GM23248 (cell line): ENCODE results near the gene CRHR2. TPM values are rescaled to one million over a fixed set of nuclear protein-coding genes. Genes with fewer than 3 reads are reported as not detected.

Experiments
- DNase-seq: peaks from one replicate; pipeline ENCODE4 v3.0.0-alpha.2; 2015
- H2AFZ ChIP-seq: fragments of 200-600 bp; sonication (generic); 2 replicates; pipeline ENCODE4 v1.6.1; 2016; ENCODE audit warnings: antibody characterized with exemption
- H3F3A ChIP-seq: fragments of 200-600 bp; sonication (generic); 2 replicates; pipeline ENCODE4 v1.6.1; 2016; ENCODE audit warnings: mild to moderate bottlenecking, antibody characterized with exemption, mixed run types; ENCODE audit not compliant: insufficient read depth
- H3K27ac ChIP-seq: fragments of 200-600 bp; sonication (generic); 2 replicates; pipeline ENCODE4 v1.5.1; 2016; ENCODE audit warnings: mild to moderate bottlenecking
- H3K27me3 ChIP-seq: fragments of 200-600 bp; sonication (generic); replicated peaks from 2 replicates; pipeline ENCODE4 v1.6.1; 2016; ENCODE audit warnings: mild to moderate bottlenecking; ENCODE audit not compliant: insufficient read depth
- H3K36me3 ChIP-seq: fragments of 200-600 bp; sonication (generic); 2 replicates; pipeline ENCODE4 v1.6.1; 2016; ENCODE audit warnings: low read depth, mild to moderate bottlenecking
- H3K4me1 ChIP-seq: fragments of 200-600 bp; sonication (generic); 2 replicates; pipeline ENCODE4 v1.6.1; 2016; ENCODE audit warnings: mild to moderate bottlenecking; ENCODE audit not compliant: insufficient read depth
- H3K4me2 ChIP-seq: fragments of 200-600 bp; sonication (generic); one replicate; pipeline ENCODE4 v1.6.1; 2016; ENCODE audit warnings: mild to moderate bottlenecking; ENCODE audit not compliant: unreplicated experiment
- H3K4me3 ChIP-seq: fragments of 200-600 bp; sonication (generic); 2 replicates; pipeline ENCODE4 v1.5.1; 2016; ENCODE audit warnings: mild to moderate bottlenecking
- H3K79me2 ChIP-seq: fragments of 200-600 bp; sonication (generic); 2 replicates; pipeline ENCODE4 v1.6.1; 2016; ENCODE audit warnings: mild to moderate bottlenecking; ENCODE audit not compliant: insufficient read depth
- H3K9ac ChIP-seq: fragments of 200-600 bp; sonication (generic); 2 replicates; pipeline ENCODE4 v1.6.1; 2016; ENCODE audit warnings: mild to moderate bottlenecking
- H3K9me2 ChIP-seq: fragments of 200-600 bp; sonication (generic); 2 replicates; pipeline ENCODE4 v1.6.1; 2016; ENCODE audit warnings: mixed run types, mild to moderate bottlenecking, moderate library complexity; ENCODE audit not compliant: insufficient read depth
- H3K9me3 ChIP-seq: fragments of 200-600 bp; sonication (generic); one replicate; pipeline ENCODE4 v1.6.1; 2017; ENCODE audit warnings: low read depth
- H4K20me1 ChIP-seq: fragments of 200-600 bp; sonication (generic); 2 replicates; pipeline ENCODE4 v1.6.0; 2016; ENCODE audit not compliant: insufficient read depth
- EZH2 ChIP-seq: fragments of 200-600 bp; sonication (generic); IDR thresholded peaks from 2 replicates; pipeline ENCODE4 v1.6.1; 2018; ENCODE audit warnings: antibody characterized with exemption, mild to moderate bottlenecking; ENCODE audit not compliant: insufficient read depth, poor library complexity, severe bottlenecking
- EZH2phosphoT487 ChIP-seq: fragments of 200-600 bp; sonication (generic); IDR thresholded peaks from 2 replicates; pipeline ENCODE4 v1.6.1; 2018; ENCODE audit warnings: antibody characterized with exemption, moderate library complexity, mild to moderate bottlenecking, low read depth; ENCODE audit not compliant: insufficient read depth
- WGBS, 2 experiments: methylation state at CpG; one replicate each; pipeline ENCODE4 v1.1.6; 2015 to 2017; ENCODE audit warnings: low lambda C conversion rate in 2 of 2, low coverage in 1 of 2; ENCODE audit errors: missing lambda C conversion rate in 2 of 2; 5-methylcytosine and 5-hydroxymethylcytosine counted together
- in situ Hi-C: fragments of 300-500 bp; cut with MboI; formaldehyde crosslinking; loops from 2 replicates; pipeline ENCODE4 v1.15.0; 2020
- polyA plus RNA-seq: library from polyadenylated mRNA; unstranded; fragments of >200 nt; fragmentation: Nextera tagmentation; extraction: Ambion mirVana; gene quantifications from 2 replicates; pipeline ENCODE4 v1.2.1, GENCODE V29; 2016
- total RNA-seq: library from RNA; depleted of rRNA; stranded (reverse); fragments of >200 nt; shearing (Covaris generic); gene quantifications from 2 replicates; pipeline ENCODE4 v1.2.3, GENCODE V29; 2014

The CRHR2 gene
- total and polyA plus RNA-seq, 2 experiments from 2014 or later = 0.05 TPM; not detected in 1

DNA sequence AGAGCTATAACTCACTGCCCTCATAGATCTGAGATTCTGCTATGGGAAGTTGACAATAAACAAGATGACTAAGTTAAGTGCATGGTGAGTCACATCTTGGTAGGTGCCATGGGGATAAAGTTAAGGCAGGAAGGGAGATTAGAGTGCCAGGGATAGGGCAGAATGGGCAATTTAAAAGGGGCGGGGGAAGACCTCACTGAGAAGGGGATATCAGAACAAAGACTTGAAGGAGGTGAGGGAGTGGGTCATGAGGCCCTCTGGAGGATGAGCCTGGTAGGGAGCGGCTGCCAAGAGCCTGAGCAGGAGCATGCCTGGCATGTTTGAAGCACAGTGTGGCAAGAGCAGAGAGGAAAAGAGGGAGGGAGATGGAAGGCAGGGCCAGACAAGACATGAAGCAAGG is 34.9 kb upstream of the CRHR2 start:
- no peaks in the 10 kb centered on the region for H4K20me1 ChIP-seq
- H3K9ac ChIP-seq = no peak overlapping the region
- H3K27ac ChIP-seq = no peak overlapping the region
- H3K4me3 ChIP-seq = no peak overlapping the region
- H3K36me3 ChIP-seq = no peaks in the 10 kb centered on the region
- in situ Hi-C loops = no loop called here
- WGBS, 2 experiments = 70 to 83% methylated on average over 2 of the region's 2 CpGs
- no peak overlapping the region for H3K4me2 ChIP-seq
- H3K9me3 ChIP-seq = no peaks in the 10 kb centered on the region
- H3F3A ChIP-seq = no peaks in the 10 kb centered on the region
- no peaks in the 10 kb centered on the region for H3K79me2 ChIP-seq
- DNase-seq = peak; percentile 36
- H3K4me1 ChIP-seq = no peaks in the 10 kb centered on the region
- no peak overlapping the region for H2AFZ ChIP-seq
- H3K9me2 ChIP-seq = no peaks in the 10 kb centered on the region
- no peak for TF ChIP-seq EZH2
- no peak for TF ChIP-seq EZH2phosphoT487
- peaks cover 13% of the 10 kb centered on the region; the same call in 1 of the 2 replicates for H3K27me3 ChIP-seq

DNA sequence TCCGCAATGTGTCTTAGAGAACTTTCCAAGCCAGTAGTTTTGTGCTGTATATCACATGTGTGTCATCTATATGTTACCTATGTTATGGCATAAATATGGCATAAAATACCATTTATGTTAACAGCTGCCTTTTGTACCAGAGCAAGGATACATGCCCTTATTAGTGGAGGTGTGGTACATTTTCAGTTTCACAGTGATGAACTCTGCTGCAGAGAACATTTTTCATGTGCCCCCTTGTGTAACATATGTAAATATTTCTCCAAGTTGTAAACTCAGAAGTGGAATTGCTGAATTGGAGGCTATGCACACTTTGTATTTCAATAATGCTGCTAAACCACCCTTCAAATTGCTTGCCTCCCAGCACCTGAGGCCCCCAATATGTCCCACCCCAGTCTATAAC is 31.9 kb upstream of the CRHR2 start:
- H3K4me1 ChIP-seq = no peaks in the 10 kb centered on the region
- no peaks in the 10 kb centered on the region for H3K9me3 ChIP-seq
- 76 to 79% methylated on average over 1 of the region's 1 CpG for WGBS, 2 experiments
- H3K79me2 ChIP-seq = no peaks in the 10 kb centered on the region
- in situ Hi-C loops = no loop called here
- no peak overlapping the region for H3K4me3 ChIP-seq
- no peak overlapping the region for H3K4me2 ChIP-seq
- no peaks in the 10 kb centered on the region for H3K9me2 ChIP-seq
- H3F3A ChIP-seq = no peaks in the 10 kb centered on the region
- no peaks in the 10 kb centered on the region for H3K36me3 ChIP-seq
- H3K9ac ChIP-seq = no peak overlapping the region
- TF ChIP-seq EZH2 (no peak), EZH2phosphoT487 (no peak)
- no peaks in the 10 kb centered on the region for H4K20me1 ChIP-seq
- H3K27me3 ChIP-seq = peaks cover 8% of the 10 kb centered on the region; the same call in 1 of the 2 replicates
- DNase-seq = no peak
- H3K27ac ChIP-seq = no peak overlapping the region
- no peak overlapping the region for H2AFZ ChIP-seq

DNA sequence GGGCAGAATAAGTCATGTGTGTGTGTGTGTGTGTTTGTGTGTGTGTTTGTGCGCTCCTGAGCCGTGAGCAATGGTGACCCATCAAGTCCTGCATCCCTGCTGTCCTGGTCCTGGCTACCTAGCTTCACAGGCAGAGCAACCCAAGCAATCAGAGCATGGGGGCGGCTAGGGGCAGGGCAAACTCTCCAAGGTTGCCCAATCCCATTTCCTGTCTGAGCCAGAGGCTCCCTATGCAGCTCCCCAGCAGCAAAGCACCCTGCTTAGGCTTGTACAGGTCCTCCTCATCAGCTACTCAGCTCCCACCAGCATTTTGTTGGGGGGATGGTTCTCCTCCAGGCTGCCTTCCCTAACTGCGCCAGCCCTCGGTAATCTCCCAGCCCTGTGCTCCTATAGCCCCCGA is 31.1 kb upstream of the CRHR2 start:
- 0 out of 2 replicates have a peak, but pooled peaks cover 6% of the 10 kb centered on the region for H3K4me1 ChIP-seq
- H3K79me2 ChIP-seq = no peaks in the 10 kb centered on the region
- H3K36me3 ChIP-seq = no peaks in the 10 kb centered on the region
- H3K9me3 ChIP-seq = no peaks in the 10 kb centered on the region
- H3K9me2 ChIP-seq = no peaks in the 10 kb centered on the region
- H3K4me2 ChIP-seq = no peak overlapping the region
- H3K9ac ChIP-seq = no peak overlapping the region
- H4K20me1 ChIP-seq = no peaks in the 10 kb centered on the region
- no peaks in the 10 kb centered on the region for H3F3A ChIP-seq
- TF ChIP-seq EZH2phosphoT487 (no peak), EZH2 (no peak)
- no peak overlapping the region for H3K27ac ChIP-seq
- no peak overlapping the region for H2AFZ ChIP-seq
- H3K4me3 ChIP-seq = no peak overlapping the region
- 61 to 66% methylated on average over 6 of the region's 6 CpGs for WGBS, 2 experiments
- DNase-seq = peak; percentile 43
- in situ Hi-C loops = no loop called here
- H3K27me3 ChIP-seq = peaks cover 8% of the 10 kb centered on the region; the same call in 1 of the 2 replicates

DNA sequence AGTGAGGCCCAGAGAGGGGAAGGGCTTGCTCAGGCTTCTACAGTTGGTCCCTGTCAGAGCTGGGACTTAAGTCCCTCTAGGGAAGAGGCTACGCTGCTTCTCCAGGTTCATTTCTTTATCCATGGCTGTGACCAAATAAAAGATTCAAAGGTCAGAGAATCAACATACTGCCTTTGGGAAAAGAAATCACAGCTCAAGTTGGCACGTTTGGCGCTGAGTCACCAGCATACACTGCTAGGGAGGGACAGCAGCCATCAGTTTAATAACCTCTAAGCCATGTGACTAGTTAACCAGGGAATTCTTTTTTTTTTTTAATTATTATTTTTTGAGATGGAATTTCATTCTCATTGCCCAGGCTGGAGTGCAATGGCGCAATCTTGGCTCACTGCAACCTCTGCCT is 28.4 kb upstream of the CRHR2 start:
- no peak overlapping the region for H3K4me2 ChIP-seq
- no peak overlapping the region for H3K27ac ChIP-seq
- no peaks in the 10 kb centered on the region for H3K9me3 ChIP-seq
- TF ChIP-seq EZH2 = no peak
- no peak for TF ChIP-seq EZH2phosphoT487
- no peak overlapping the region for H2AFZ ChIP-seq
- H3K79me2 ChIP-seq = no peaks in the 10 kb centered on the region
- H3K4me3 ChIP-seq = no peak overlapping the region
- H3K4me1 ChIP-seq = 0 out of 2 replicates have a peak, but pooled peaks cover 6% of the 10 kb centered on the region
- no peaks in the 10 kb centered on the region for H3K9me2 ChIP-seq
- no peak overlapping the region for H3K9ac ChIP-seq
- H3F3A ChIP-seq = no peaks in the 10 kb centered on the region
- in situ Hi-C loops = no loop called here
- WGBS, 2 experiments = 62 to 65% methylated on average over 4 of the region's 4 CpGs
- no peaks in the 10 kb centered on the region for H4K20me1 ChIP-seq
- peaks cover 8% of the 10 kb centered on the region; the same call in 1 of the 2 replicates for H3K27me3 ChIP-seq
- peak; percentile 31 for DNase-seq
- no peaks in the 10 kb centered on the region for H3K36me3 ChIP-seq

DNA sequence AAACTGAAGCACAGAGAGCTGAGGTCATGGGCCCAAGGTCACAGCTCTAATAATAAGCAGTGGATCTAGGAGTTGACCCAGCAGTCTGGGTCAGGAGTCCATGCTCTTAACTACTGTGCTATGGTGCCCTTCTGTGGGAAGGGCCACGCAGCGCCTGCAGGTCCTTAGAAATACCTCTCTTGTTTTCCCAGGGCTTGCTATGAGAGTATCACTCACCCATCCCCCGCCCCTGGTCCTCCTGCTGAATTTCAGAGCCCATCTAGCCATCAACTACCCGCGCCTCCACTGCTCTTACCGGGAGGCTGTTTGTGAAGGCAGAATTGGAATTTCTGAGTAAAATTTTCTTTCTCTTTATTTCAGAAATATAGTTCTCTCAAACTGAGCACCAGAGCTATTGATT is 27.3 kb upstream of the CRHR2 start:
- Histone ChIP-seq H3K4me1 (0 out of 2 replicates have a peak, but pooled peaks cover 6% of the 10 kb centered on the region), H3K27me3 (peaks cover 6% of the 10 kb centered on the region; the same call in 1 of the 2 replicates), H3K4me2 (no peak overlapping the region), H2AFZ (no peak overlapping the region), H3K36me3 (no peaks in the 10 kb centered on the region), H3F3A (no peaks in the 10 kb centered on the region), H3K9me3 (no peaks in the 10 kb centered on the region), H3K9ac (no peak overlapping the region), H3K79me2 (no peaks in the 10 kb centered on the region), H3K4me3 (no peak overlapping the region), H4K20me1 (no peaks in the 10 kb centered on the region), H3K9me2 (no peaks in the 10 kb centered on the region), H3K27ac (no peak overlapping the region)
- no peak for DNase-seq
- TF ChIP-seq EZH2phosphoT487 (no peak), EZH2 (no peak)
- in situ Hi-C loops = no loop called here
- WGBS, 2 experiments = 58 to 69% methylated on average over 6 of the region's 6 CpGs
